ENCODE measurements around the gene TCHHL1. TPM values are rescaled to one million over a fixed set of nuclear protein-coding genes. Genes with fewer than 3 reads are reported as not detected.

The TCHHL1 gene
- polyA plus RNA-seq, 1 donor (not counting 4 experiments of a cell fraction or from before 2014, with no cell fraction given): not detected

- dilution Hi-C loops (cut with MboI; ENCODE audit: extremely low pct_ligation_motif_present, low sequenced_read_pairs): no loop called here
- no peaks in the 10 kb centered on the region for H3K79me2 ChIP-seq (ENCODE audit: control insufficient read depth, insufficient read depth, low read length)
- H3K9me3 ChIP-seq (ENCODE audit: control insufficient read depth, low read depth, low read length): no peaks in the 10 kb centered on the region
- no peaks in the 10 kb centered on the region for H3K36me3 ChIP-seq (ENCODE audit: control insufficient read depth in 2 of 2, extremely low read depth in 1 of 2, insufficient read depth in 2 of 2, low read length in 2 of 2)
- H3K4me2 ChIP-seq (ENCODE audit: control insufficient read depth, extremely low read depth, insufficient read depth, low read depth, low read length): no peak overlapping the region
- H3K27ac ChIP-seq (ENCODE audit: control insufficient read depth, insufficient read depth, low read length): no peak overlapping the region
- no peaks in the 10 kb centered on the region for H3K27me3 ChIP-seq (ENCODE audit: control insufficient read depth, extremely low read depth, insufficient read depth, low read length)
- H3K9ac ChIP-seq (ENCODE audit: control insufficient read depth, extremely low read depth, insufficient read depth, low read length): no peak overlapping the region
- FAIRE-seq (no peak), DNase-seq (ENCODE audit: low read depth, low spot score) (no peak)
- H3K4me1 ChIP-seq (ENCODE audit: control insufficient read depth, extremely low read depth, insufficient read depth, low read length): no peaks in the 10 kb centered on the region
- H3K4me3 ChIP-seq (ENCODE audit: control insufficient read depth in 2 of 3, extremely low read depth in 1 of 3, insufficient read depth in 2 of 3, low read depth in 1 of 3, low read length in 3 of 3): no peak overlapping the region
- no peak overlapping the region for H2AFZ ChIP-seq (ENCODE audit: control insufficient read depth, low read length)
- H4K20me1 ChIP-seq (ENCODE audit: control insufficient read depth, extremely low read depth, insufficient read depth, low read length): no peaks in the 10 kb centered on the region
- TF ChIP-seq EZH2 (IDR thresholded peaks at IDR 0.05; ENCODE audit: low read length) (no peak), CTCF (optimal IDR thresholded peaks at IDR 0.05 in 1 of 3, IDR thresholded peaks at IDR 0.05 in 1 of 3, conservative IDR thresholded peaks at IDR 0.05 in 1 of 3; ENCODE audit: extremely low read depth in 1 of 3, insufficient read depth in 2 of 3, low read length in 3 of 3) (no peak)
- H3K9me1 ChIP-seq (ENCODE audit: control insufficient read depth, extremely low read depth, insufficient read depth, low read length): no peaks in the 10 kb centered on the region
These were observed 8.1 kb upstream of the TCHHL1 start for GRCh38 chr1:152096931-152097330.

GRCh38 chr1:152086760-152087159, 2.1 kb downstream of the TCHHL1 start:
- H3K27me3 ChIP-seq (ENCODE audit: control insufficient read depth, extremely low read depth, insufficient read depth, low read length): peaks cover 3% of the 10 kb centered on the region

More at GRCh38 chr1:152086760-152087159, 2.1 kb downstream of the TCHHL1 start:
- no peaks in the 10 kb centered on the region for H3K9me3 ChIP-seq (ENCODE audit: control insufficient read depth, low read depth, low read length)
- no peaks in the 10 kb centered on the region for H3K9me1 ChIP-seq (ENCODE audit: control insufficient read depth, extremely low read depth, insufficient read depth, low read length)
- TF ChIP-seq CTCF (optimal IDR thresholded peaks at IDR 0.05 in 1 of 3, IDR thresholded peaks at IDR 0.05 in 1 of 3, conservative IDR thresholded peaks at IDR 0.05 in 1 of 3; ENCODE audit: extremely low read depth in 1 of 3, insufficient read depth in 2 of 3, low read length in 3 of 3) (no peak), EZH2 (IDR thresholded peaks at IDR 0.05; ENCODE audit: low read length) (no peak)
- H3K27ac ChIP-seq (ENCODE audit: control insufficient read depth, insufficient read depth, low read length): no peak overlapping the region
- no peaks in the 10 kb centered on the region for H3K79me2 ChIP-seq (ENCODE audit: control insufficient read depth, insufficient read depth, low read length)
- dilution Hi-C loops (cut with MboI; ENCODE audit: extremely low pct_ligation_motif_present, low sequenced_read_pairs): no loop called here
- no peak for FAIRE-seq
- H4K20me1 ChIP-seq (ENCODE audit: control insufficient read depth, extremely low read depth, insufficient read depth, low read length): no peaks in the 10 kb centered on the region
- no peak overlapping the region for H3K9ac ChIP-seq (ENCODE audit: control insufficient read depth, extremely low read depth, insufficient read depth, low read length)
- no peak overlapping the region for H3K4me2 ChIP-seq (ENCODE audit: control insufficient read depth, extremely low read depth, insufficient read depth, low read depth, low read length)
- H3K36me3 ChIP-seq (ENCODE audit: control insufficient read depth in 2 of 2, extremely low read depth in 1 of 2, insufficient read depth in 2 of 2, low read length in 2 of 2): no peaks in the 10 kb centered on the region
- peaks cover 8% of the 10 kb centered on the region for H3K4me1 ChIP-seq (ENCODE audit: control insufficient read depth, extremely low read depth, insufficient read depth, low read length)
- H3K4me3 ChIP-seq (ENCODE audit: control insufficient read depth in 2 of 3, extremely low read depth in 1 of 3, insufficient read depth in 2 of 3, low read depth in 1 of 3, low read length in 3 of 3): no peak overlapping the region
- DNase-seq (ENCODE audit: low read depth, low spot score): no peak
- no peak overlapping the region for H2AFZ ChIP-seq (ENCODE audit: control insufficient read depth, low read length)

Data from keratinocyte (primary cell).